Keratinocyte (primary cell): Measurements from ENCODE around the gene LIPH. TPM values are rescaled to one million over a fixed set of nuclear protein-coding genes. Genes with fewer than 3 reads are reported as not detected.

Experiments used
- DNase-seq: peaks from one replicate; pipeline ENCODE4 v3.0.0-alpha.2; 2011; ENCODE audit warnings: low read depth, missing footprints, low spot score
- FAIRE-seq: peaks from 2 replicates; lab custom pipeline; 2011; peaks lifted over from hg19 to GRCh38; lab: Jason Lieb, UNC
- H2AFZ ChIP-seq: 2 replicates; pipeline ENCODE4 v1.6.0; 2012; ENCODE audit warnings: low read length, control low read depth, inconsistent platforms; ENCODE audit not compliant: control insufficient read depth
- H3K27ac ChIP-seq: 2 replicates; pipeline ENCODE4 v1.5.1; 2011; ENCODE audit warnings: low read length; ENCODE audit not compliant: control insufficient read depth, insufficient read depth
- H3K27me3 ChIP-seq: 3 replicates; pipeline ENCODE4 v1.6.0; 2011; ENCODE audit warnings: low read length; ENCODE audit not compliant: control insufficient read depth, insufficient read depth; ENCODE audit errors: extremely low read depth
- H3K36me3 ChIP-seq, 2 experiments: 2 replicates in 1 of 2; 3 replicates in 1 of 2; pipeline ENCODE4 v1.5.1; 2011; ENCODE audit warnings: low read length in 2 of 2, mild to moderate bottlenecking in 1 of 2; ENCODE audit not compliant: control insufficient read depth in 2 of 2, insufficient read depth in 2 of 2; ENCODE audit errors: extremely low read depth in 1 of 2
- H3K4me1 ChIP-seq: 3 replicates; pipeline ENCODE4 v1.5.1; 2011; ENCODE audit warnings: low read length; ENCODE audit not compliant: control insufficient read depth, insufficient read depth; ENCODE audit errors: extremely low read depth
- H3K4me2 ChIP-seq: 3 replicates; pipeline ENCODE4 v1.6.0; 2011; ENCODE audit warnings: low read depth, low read length; ENCODE audit not compliant: control insufficient read depth, insufficient read depth; ENCODE audit errors: extremely low read depth
- H3K4me3 ChIP-seq, 3 experiments: fragments of 200-600 bp in 1 of 3; sonication (generic) in 1 of 3; 2 replicates in 2 of 3; 3 replicates in 1 of 3; pipeline ENCODE4 v1.5.1; 2011 to 2016; ENCODE audit warnings: low read length in 3 of 3, mild to moderate bottlenecking in 3 of 3, control low read depth in 2 of 3, inconsistent platforms in 1 of 3, low read depth in 1 of 3, mixed read lengths in 1 of 3, mixed run types in 1 of 3, moderate library complexity in 1 of 3; ENCODE audit not compliant: control insufficient read depth in 2 of 3, insufficient read depth in 2 of 3; ENCODE audit errors: extremely low read depth in 1 of 3
- H3K79me2 ChIP-seq: 2 replicates; pipeline ENCODE4 v1.6.0; 2012; ENCODE audit warnings: low read length; ENCODE audit not compliant: control insufficient read depth, insufficient read depth
- H3K9ac ChIP-seq: 3 replicates; pipeline ENCODE4 v1.6.0; 2011; ENCODE audit warnings: low read length; ENCODE audit not compliant: control insufficient read depth, insufficient read depth; ENCODE audit errors: extremely low read depth
- H3K9me1 ChIP-seq: 3 replicates; pipeline ENCODE4 v1.6.0; 2011; ENCODE audit warnings: low read length; ENCODE audit not compliant: control insufficient read depth, insufficient read depth; ENCODE audit errors: extremely low read depth
- H3K9me3 ChIP-seq: 2 replicates; pipeline ENCODE4 v1.5.1; 2012; ENCODE audit warnings: low read depth, low read length; ENCODE audit not compliant: control insufficient read depth
- H4K20me1 ChIP-seq: 3 replicates; pipeline ENCODE4 v1.6.0; 2011; ENCODE audit warnings: low read length; ENCODE audit not compliant: control insufficient read depth, insufficient read depth; ENCODE audit errors: extremely low read depth
- CTCF ChIP-seq, 3 experiments: IDR thresholded peaks in 1 of 3; conservative IDR thresholded peaks in 1 of 3; optimal IDR thresholded peaks in 1 of 3; 2 replicates in 2 of 3; 3 replicates in 1 of 3; pipeline versions ENCODE3 to v1.5.1; 2011; ENCODE audit warnings: low read length in 3 of 3, mild to moderate bottlenecking in 3 of 3, moderate library complexity in 2 of 3, control low read depth in 1 of 3, inconsistent platforms in 1 of 3; ENCODE audit not compliant: insufficient read depth in 2 of 3; ENCODE audit errors: extremely low read depth in 1 of 3
- EZH2 ChIP-seq: IDR thresholded peaks from one replicate; pipeline ENCODE4 v1.6.1; 2012; ENCODE audit warnings: inconsistent platforms, mild to moderate bottlenecking, low read length, moderate library complexity
- dilution Hi-C: fragments of 300-500 bp; cut with MboI; formaldehyde crosslinking; loops from one replicate; pipeline ENCODE4 v1.7.0; 2020; ENCODE audit warnings: low sequenced_read_pairs; ENCODE audit not compliant: extremely low pct_ligation_motif_present
- polyA plus RNA-seq, 5 experiments: library from polyadenylated mRNA; depleted of rRNA in 3 of 5; stranded (reverse) in 3 of 5; stranded (forward) in 1 of 5; unstranded in 1 of 5; fragments of >200 nt; gene quantifications; 1 replicate in 1 of 5; 2 replicates in 3 of 5; 3 replicates in 1 of 5; pipeline versions ENCODE4 v1.2.1 to v1.2.3, GENCODE V29; 2011 to 2012; ENCODE audit warnings: missing spikeins in 2 of 5, low read depth in 1 of 5, low replicate concordance in 1 of 5

Gene LIPH
- polyA plus RNA-seq, 1 donor (not counting 4 experiments of a cell fraction or from before 2014, with no cell fraction given): 1.1 TPM

GRCh38 chr3:185585859-185586685, 33.7 kb upstream of the LIPH start, which contains the start of gene SENP2:
Gene SENP2, plus strand, starts transcription at chr3:185586295. Its CDS starts 119 bp downstream, at chr3:185586414.
- TF ChIP-seq CTCF (optimal IDR thresholded peaks at IDR 0.05 in 1 of 3, IDR thresholded peaks at IDR 0.05 in 1 of 3, conservative IDR thresholded peaks at IDR 0.05 in 1 of 3; ENCODE audit: extremely low read depth in 1 of 3, insufficient read depth in 2 of 3, low read length in 3 of 3) (no peak), EZH2 (no peak)
- Histone ChIP-seq H3K27me3 (no peaks in the 10 kb centered on the region), H3K4me1 (peaks cover 12% of the 10 kb centered on the region), H3K4me3 (peak within 1 kb of the TSS; percentile 71 to 98 (median 74)), H3K27ac (peak within 1 kb of the TSS; percentile 94), H3K9me3 (no peaks in the 10 kb centered on the region), H2AFZ (peak within 1 kb of the TSS; percentile 99), H3K9me1 (no peaks in the 10 kb centered on the region), H3K4me2 (peak within 1 kb of the TSS; percentile 100), H3K79me2 (peaks cover 20% of the 10 kb centered on the region), H4K20me1 (no peaks in the 10 kb centered on the region), H3K9ac (peak within 1 kb of the TSS; percentile 89), H3K36me3 (no peaks in the 10 kb centered on the region)
- dilution Hi-C loops: no loop called here
- FAIRE-seq: peak; percentile 89
- peak; percentile 89 for DNase-seq

GRCh38 chr3:185585518-185585858, 33.1 kb upstream of the LIPH start:
- TF ChIP-seq CTCF (optimal IDR thresholded peaks at IDR 0.05 in 1 of 3, IDR thresholded peaks at IDR 0.05 in 1 of 3, conservative IDR thresholded peaks at IDR 0.05 in 1 of 3; ENCODE audit: extremely low read depth in 1 of 3, insufficient read depth in 2 of 3, low read length in 3 of 3): no peak
- no peak for TF ChIP-seq EZH2
- dilution Hi-C loops: no loop called here
- FAIRE-seq (no peak), DNase-seq (no peak)
- Histone ChIP-seq H3K27me3 (no peaks in the 10 kb centered on the region), H3K4me2 (peak overlapping the region; percentile 100), H3K79me2 (peaks cover 20% of the 10 kb centered on the region), H3K9ac (peak overlapping the region; percentile 89), H3K9me3 (no peaks in the 10 kb centered on the region), H2AFZ (peak overlapping the region; percentile 99), H3K9me1 (no peaks in the 10 kb centered on the region), H4K20me1 (no peaks in the 10 kb centered on the region), H3K27ac (peak overlapping the region; percentile 94), H3K36me3 (no peaks in the 10 kb centered on the region), H3K4me3 (peak overlapping the region; percentile 66 to 86 (median 71)), H3K4me1 (peaks cover 12% of the 10 kb centered on the region)
